Endodermal cell (in vitro differentiated cells): ENCODE measurements around the gene BFSP2. TPM values are rescaled to one million over a fixed set of nuclear protein-coding genes. Genes with fewer than 3 reads are reported as not detected.
"Not testable (repeated sequence)": the region's sequence is repeated elsewhere in the genome, so short reads cannot be mapped to it uniquely, and the experiment has no call there.

Source experiments
- DNase-seq: peaks from one replicate; pipeline ENCODE4 v3.0.0-alpha.2; 2017
- H3K27ac ChIP-seq: 2 replicates; pipeline ENCODE4 v1.5.1; 2013; ENCODE audit warnings: mild to moderate bottlenecking, low read depth, low read length, moderate library complexity
- H3K27me3 ChIP-seq: 2 replicates; pipeline ENCODE4 v1.6.1; 2013; ENCODE audit warnings: mild to moderate bottlenecking, low read length, moderate library complexity; ENCODE audit not compliant: insufficient read depth, control insufficient read depth, poor library complexity, severe bottlenecking
- H3K36me3 ChIP-seq: 2 replicates; pipeline ENCODE4 v1.7.0; 2013; ENCODE audit warnings: mild to moderate bottlenecking, low read length, moderate library complexity; ENCODE audit not compliant: control insufficient read depth, insufficient read depth
- H3K4me1 ChIP-seq: one replicate; pipeline ENCODE4 v1.7.0; 2013; ENCODE audit warnings: low read length; ENCODE audit not compliant: control insufficient read depth, insufficient read depth
- H3K4me3 ChIP-seq: 2 replicates; pipeline ENCODE4 v1.5.1; 2013; ENCODE audit warnings: mild to moderate bottlenecking, low read length, moderate library complexity
- H3K9ac ChIP-seq: 2 replicates; pipeline ENCODE4 v1.6.1; 2013; ENCODE audit warnings: mild to moderate bottlenecking, low read length, moderate library complexity; ENCODE audit not compliant: poor library complexity, severe bottlenecking; ENCODE audit errors: extremely low read depth
- H3K9me3 ChIP-seq: 2 replicates; pipeline ENCODE4 v1.6.1; 2013; ENCODE audit warnings: mild to moderate bottlenecking, low read length, moderate library complexity; ENCODE audit not compliant: control insufficient read depth
- H3K27ac Mint-ChIP-seq: 2 replicates; pipeline ENCODE4 v1.8.0; 2020; ENCODE audit warnings: mixed read lengths
- H3K27me3 Mint-ChIP-seq: 2 replicates; pipeline ENCODE4 v1.8.0; 2021; ENCODE audit warnings: mild to moderate bottlenecking, mixed read lengths; ENCODE audit not compliant: insufficient read depth
- H3K36me3 Mint-ChIP-seq: 2 replicates; pipeline ENCODE4 v1.8.0; 2020; ENCODE audit warnings: low read depth, mixed read lengths
- H3K4me1 Mint-ChIP-seq: 2 replicates; pipeline ENCODE4 v1.8.0; 2020; ENCODE audit warnings: mixed read lengths
- H3K4me3 Mint-ChIP-seq: 2 replicates; pipeline ENCODE4 v1.8.0; 2020; ENCODE audit warnings: mild to moderate bottlenecking, moderate library complexity, mixed read lengths
- H3K9me3 Mint-ChIP-seq: 2 replicates; pipeline ENCODE4 v1.8.0; 2020; ENCODE audit warnings: mild to moderate bottlenecking, mixed read lengths
- WGBS, 2 experiments: methylation state at CpG; one replicate each; pipeline versions ENCODE4 v1.1.5 to v1.1.7; 2013; ENCODE audit warnings: missing lambda C conversion rate in 2 of 2, mixed read lengths in 1 of 2; ENCODE audit not compliant: insufficient coverage in 1 of 2, insufficient read length in 1 of 2; 5-methylcytosine and 5-hydroxymethylcytosine counted together
- total RNA-seq, 2 donors: library from RNA; stranded (reverse); fragmentation: NEBNext Ultra II Directional in 1 of 2; extraction: Animal tissue kit (Norgen Biotek cat#: 25700) in 1 of 2; gene quantifications; 2 replicates in 1 of 2; 3 replicates in 1 of 2; pipeline ENCODE4 v1.2.1, GENCODE V29; 2021
- TF ChIP-seq, protein P1 (sequence below): fragments of 200-600 bp; sonication (generic); conservative IDR thresholded peaks from 2 replicates; pipeline ENCODE4 v1.5.0; 2021; ENCODE audit warnings: antibody characterized with exemption, mild to moderate bottlenecking

Gene BFSP2
- total RNA-seq, 2 donors from 2014 or later = not detected

DNA sequence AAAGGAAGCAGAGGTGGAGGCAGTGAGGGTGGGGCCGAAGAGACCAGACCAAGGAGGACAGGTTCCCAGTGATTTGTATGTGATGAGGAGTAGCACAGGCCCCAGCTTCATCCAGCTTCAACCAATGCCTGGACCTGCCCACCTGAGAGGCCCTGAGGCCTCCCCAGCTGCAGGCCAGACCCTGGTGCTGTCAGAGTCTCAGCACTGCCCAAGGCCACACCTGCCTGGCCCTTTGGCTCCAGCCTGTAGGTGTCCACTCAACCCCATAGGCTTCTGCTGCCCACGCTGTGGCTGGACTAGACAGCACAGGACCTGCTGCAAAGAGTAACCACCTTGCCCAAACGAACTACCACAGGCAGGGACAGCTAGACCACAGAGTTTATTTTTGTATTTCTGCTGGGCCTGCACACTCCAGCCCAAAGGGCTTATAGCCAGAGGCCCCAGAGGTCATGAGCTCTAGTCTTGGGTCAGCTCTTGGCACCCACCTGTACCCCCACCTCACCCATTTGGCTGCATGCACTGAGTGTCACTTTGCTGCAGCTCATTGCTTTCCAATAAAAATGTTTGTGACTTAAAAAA, 91.7 kb downstream of the BFSP2 start:
- Mint-ChIP-seq H3K36me3 (peaks cover 3% of the 10 kb centered on the region), H3K9me3 (peaks cover 13% of the 10 kb centered on the region), H3K27me3 (no peaks in the 10 kb centered on the region), H3K27ac (no peak overlapping the region), H3K4me1 (no peaks in the 10 kb centered on the region), H3K4me3 (no peak overlapping the region)
- Histone ChIP-seq H3K27me3 (no peaks in the 10 kb centered on the region), H3K4me3 (no peak overlapping the region), H3K4me1 (no peaks in the 10 kb centered on the region), H3K9me3 (peaks cover 15% of the 10 kb centered on the region), H3K27ac (no peak overlapping the region), H3K36me3 (no peaks in the 10 kb centered on the region), H3K9ac (no peak overlapping the region)
- 82 to 90% methylated on average over 2 to 3 of the region's 3 CpGs for WGBS, 2 experiments
- DNase-seq = no peak
- TF ChIP-seq, protein P1, sequence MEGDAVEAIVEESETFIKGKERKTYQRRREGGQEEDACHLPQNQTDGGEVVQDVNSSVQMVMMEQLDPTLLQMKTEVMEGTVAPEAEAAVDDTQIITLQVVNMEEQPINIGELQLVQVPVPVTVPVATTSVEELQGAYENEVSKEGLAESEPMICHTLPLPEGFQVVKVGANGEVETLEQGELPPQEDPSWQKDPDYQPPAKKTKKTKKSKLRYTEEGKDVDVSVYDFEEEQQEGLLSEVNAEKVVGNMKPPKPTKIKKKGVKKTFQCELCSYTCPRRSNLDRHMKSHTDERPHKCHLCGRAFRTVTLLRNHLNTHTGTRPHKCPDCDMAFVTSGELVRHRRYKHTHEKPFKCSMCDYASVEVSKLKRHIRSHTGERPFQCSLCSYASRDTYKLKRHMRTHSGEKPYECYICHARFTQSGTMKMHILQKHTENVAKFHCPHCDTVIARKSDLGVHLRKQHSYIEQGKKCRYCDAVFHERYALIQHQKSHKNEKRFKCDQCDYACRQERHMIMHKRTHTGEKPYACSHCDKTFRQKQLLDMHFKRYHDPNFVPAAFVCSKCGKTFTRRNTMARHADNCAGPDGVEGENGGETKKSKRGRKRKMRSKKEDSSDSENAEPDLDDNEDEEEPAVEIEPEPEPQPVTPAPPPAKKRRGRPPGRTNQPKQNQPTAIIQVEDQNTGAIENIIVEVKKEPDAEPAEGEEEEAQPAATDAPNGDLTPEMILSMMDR = no peak

DNA sequence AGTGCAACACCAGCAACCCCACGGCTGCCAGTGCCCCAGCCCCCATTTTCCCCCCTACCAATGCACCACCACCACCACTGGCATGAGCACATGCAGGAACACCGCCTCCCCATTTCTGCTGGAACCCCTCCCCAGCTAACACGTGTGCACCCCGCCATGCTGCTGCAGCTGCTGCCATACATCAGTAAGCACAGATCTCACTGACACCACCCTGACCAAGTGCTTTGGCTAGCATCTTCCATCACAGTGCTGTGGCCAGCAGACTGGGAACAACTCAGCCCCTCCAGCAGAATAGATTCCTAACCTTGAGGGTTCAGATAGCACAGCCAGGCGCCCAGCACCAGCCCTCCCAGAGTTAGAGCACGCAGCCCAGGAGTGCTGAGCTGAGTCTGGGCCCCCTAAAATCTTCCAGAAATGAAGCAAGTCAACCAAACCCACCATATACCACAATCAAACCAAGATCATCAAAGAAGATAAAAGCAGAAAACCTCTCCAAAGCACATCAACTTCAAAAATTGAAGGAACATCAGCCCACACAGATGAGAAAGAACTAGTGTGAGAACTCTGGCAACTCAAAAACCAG, 92.4 kb downstream of the BFSP2 start:
- Histone ChIP-seq H3K27me3 (no peaks in the 10 kb centered on the region), H3K4me1 (no peaks in the 10 kb centered on the region), H3K27ac (no peak overlapping the region), H3K4me3 (no peak overlapping the region), H3K9ac (no peak overlapping the region), H3K9me3 (peaks cover 9% of the 10 kb centered on the region), H3K36me3 (no peaks in the 10 kb centered on the region)
- TF ChIP-seq, protein P1 = no peak
- Mint-ChIP-seq H3K36me3 (no peaks in the 10 kb centered on the region), H3K27ac (no peak overlapping the region), H3K9me3 (peaks cover 9% of the 10 kb centered on the region), H3K27me3 (no peaks in the 10 kb centered on the region), H3K4me1 (no peaks in the 10 kb centered on the region), H3K4me3 (no peak overlapping the region)
- WGBS, 2 experiments = 94 to 100% methylated on average over 1 to 6 of the region's 6 CpGs
- DNase-seq = no peak

DNA sequence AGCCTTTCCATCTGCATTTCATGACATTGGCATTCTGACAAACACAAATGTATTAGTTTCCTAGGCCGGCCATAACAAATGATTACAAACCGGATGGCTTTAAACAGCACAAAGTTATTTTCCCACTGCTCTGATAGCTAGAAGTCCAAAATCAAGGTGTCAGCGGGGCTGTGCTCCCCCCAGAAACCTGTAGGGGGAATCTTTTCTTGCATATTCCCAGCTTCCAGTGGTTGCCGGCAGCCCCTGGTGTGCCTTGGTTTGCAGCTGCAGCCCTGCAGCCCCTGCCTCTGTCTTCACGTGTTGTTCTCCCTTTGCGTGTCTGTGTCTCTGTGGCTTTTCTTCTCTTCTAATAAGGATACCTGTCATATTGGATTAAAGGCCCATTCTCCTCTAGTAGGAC, 94.6 kb downstream of the BFSP2 start:
- no peaks in the 10 kb centered on the region for H3K9me3 ChIP-seq
- no peak overlapping the region for H3K4me3 Mint-ChIP-seq
- no peaks in the 10 kb centered on the region for H3K9me3 Mint-ChIP-seq
- H3K4me3 ChIP-seq = no peak overlapping the region
- H3K36me3 Mint-ChIP-seq = no peaks in the 10 kb centered on the region
- WGBS, 2 experiments = 66 to 81% methylated on average over 4 to 6 of the region's 6 CpGs
- H3K27ac ChIP-seq = no peak overlapping the region
- H3K27ac Mint-ChIP-seq = no peak overlapping the region
- no peaks in the 10 kb centered on the region for H3K36me3 ChIP-seq
- no peaks in the 10 kb centered on the region for H3K27me3 Mint-ChIP-seq
- no peaks in the 10 kb centered on the region for H3K4me1 ChIP-seq
- DNase-seq = peak; percentile 89
- TF ChIP-seq, protein P1 = peak; percentile 79
- H3K4me1 Mint-ChIP-seq = no peaks in the 10 kb centered on the region
- H3K9ac ChIP-seq = no peak overlapping the region
- no peaks in the 10 kb centered on the region for H3K27me3 ChIP-seq

- H3K4me3 Mint-ChIP-seq, H3K9me3 ChIP-seq, DNase-seq, H3K4me1 ChIP-seq, H3K27ac Mint-ChIP-seq, H3K27me3 ChIP-seq, H3K4me1 Mint-ChIP-seq, H3K9ac ChIP-seq, H3K27ac ChIP-seq, H3K27me3 Mint-ChIP-seq, H3K4me3 ChIP-seq, H3K36me3 Mint-ChIP-seq, H3K9me3 Mint-ChIP-seq, H3K36me3 ChIP-seq: not testable (repeated sequence)
- WGBS, 2 experiments = 80% methylated on average over 1 of the region's 2 CpGs; no CpG with 5 or more reads in 1 of the 2 experiments
Observed at GRCh38 chr3:133502542-133502941, 102.7 kb downstream of the BFSP2 start.
